ENCODE measurements around the gene ENTPD6.

The ENTPD6 gene

DNA sequence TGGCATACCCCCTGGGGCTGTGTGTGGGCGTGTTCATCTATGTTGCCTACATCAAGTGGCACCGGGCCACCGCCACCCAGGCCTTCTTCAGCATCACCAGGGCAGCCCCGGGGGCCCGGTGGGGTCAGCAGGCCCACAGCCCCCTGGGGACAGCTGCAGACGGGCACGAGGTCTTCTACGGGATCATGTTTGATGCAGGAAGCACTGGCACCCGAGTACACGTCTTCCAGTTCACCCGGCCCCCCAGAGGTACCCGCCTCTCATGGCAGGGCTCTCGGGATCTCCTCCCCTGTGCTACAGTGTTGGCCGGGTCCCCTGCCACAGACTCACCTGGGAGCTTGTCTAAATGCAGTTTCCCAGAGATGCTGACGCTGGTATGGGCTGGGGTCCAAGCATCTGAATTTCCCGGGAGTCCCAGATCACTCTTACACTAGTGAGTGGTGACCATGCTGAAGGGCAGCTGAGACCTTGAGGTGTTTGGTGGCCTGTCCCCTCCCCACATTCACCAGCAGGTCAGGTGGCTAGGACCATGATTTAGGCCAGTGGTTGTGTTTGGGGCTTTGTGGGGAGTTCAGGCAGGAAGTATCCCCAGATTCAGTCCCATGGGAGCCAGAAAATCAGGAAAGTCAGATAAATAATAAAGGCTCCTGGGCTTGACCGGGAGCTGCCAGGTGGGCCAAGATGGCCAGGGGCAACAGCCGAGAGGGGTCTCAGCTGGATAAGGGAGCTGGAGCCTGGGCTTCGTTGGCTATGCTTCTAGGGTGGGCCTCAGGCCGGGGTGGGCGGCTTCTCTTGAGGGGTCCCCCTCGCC lies 11.8 kb downstream of the ENTPD6 start:
- Histone ChIP-seq H3K27me3 (ENCODE audit: insufficient read depth, low read depth, severe bottlenecking) (no peaks in the 10 kb centered on the region), H3K36me3 (peaks cover 32% of the 10 kb centered on the region), H3K4me3 (ENCODE audit: low read depth, low read length) (no peak overlapping the region), H3K27ac (no peak overlapping the region), H3K9me3 (ENCODE audit: severe bottlenecking) (no peaks in the 10 kb centered on the region)
- TF ChIP-seq, protein P1, sequence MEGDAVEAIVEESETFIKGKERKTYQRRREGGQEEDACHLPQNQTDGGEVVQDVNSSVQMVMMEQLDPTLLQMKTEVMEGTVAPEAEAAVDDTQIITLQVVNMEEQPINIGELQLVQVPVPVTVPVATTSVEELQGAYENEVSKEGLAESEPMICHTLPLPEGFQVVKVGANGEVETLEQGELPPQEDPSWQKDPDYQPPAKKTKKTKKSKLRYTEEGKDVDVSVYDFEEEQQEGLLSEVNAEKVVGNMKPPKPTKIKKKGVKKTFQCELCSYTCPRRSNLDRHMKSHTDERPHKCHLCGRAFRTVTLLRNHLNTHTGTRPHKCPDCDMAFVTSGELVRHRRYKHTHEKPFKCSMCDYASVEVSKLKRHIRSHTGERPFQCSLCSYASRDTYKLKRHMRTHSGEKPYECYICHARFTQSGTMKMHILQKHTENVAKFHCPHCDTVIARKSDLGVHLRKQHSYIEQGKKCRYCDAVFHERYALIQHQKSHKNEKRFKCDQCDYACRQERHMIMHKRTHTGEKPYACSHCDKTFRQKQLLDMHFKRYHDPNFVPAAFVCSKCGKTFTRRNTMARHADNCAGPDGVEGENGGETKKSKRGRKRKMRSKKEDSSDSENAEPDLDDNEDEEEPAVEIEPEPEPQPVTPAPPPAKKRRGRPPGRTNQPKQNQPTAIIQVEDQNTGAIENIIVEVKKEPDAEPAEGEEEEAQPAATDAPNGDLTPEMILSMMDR (IDR thresholded peaks at IDR 0.05; ENCODE audit: low read depth, low read length) = no peak
- no peak for DNase-seq

DNA sequence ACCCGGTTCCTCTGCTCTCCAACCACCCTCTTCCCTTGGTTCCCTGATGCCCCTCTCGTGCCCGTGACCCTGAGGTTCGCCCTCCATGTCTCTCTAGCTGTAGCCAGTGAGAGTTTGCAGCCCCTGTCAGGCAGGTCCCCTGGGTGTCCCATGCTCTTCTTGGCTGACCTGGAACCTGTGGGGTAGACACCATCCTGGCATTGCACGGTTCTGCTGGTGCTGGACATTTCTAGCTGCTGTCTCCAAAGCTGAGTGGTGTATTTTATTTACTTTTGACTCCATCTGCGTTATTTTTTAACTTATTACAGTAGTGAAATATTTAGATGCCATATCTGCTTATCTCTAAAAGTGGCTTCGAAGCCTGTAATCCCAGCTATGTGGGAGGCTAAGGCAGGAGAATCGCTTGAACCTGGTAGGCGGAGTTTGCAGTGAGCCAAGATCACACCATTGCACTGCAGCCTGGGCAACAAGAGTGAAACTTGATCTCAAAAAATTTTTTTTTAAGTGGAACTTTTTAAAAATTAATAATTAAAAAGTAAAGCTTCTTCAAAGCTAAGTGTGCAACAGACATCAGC lies 12.5 kb downstream of the ENTPD6 start:
- Histone ChIP-seq H3K36me3 (peaks cover 30% of the 10 kb centered on the region), H3K27me3 (ENCODE audit: insufficient read depth, low read depth, severe bottlenecking) (no peaks in the 10 kb centered on the region), H3K9me3 (ENCODE audit: severe bottlenecking) (no peaks in the 10 kb centered on the region), H3K4me3 (ENCODE audit: low read depth, low read length) (no peak overlapping the region), H3K27ac (no peak overlapping the region)
- TF ChIP-seq, protein P1 (IDR thresholded peaks at IDR 0.05; ENCODE audit: low read depth, low read length) = no peak
- no peak for DNase-seq

DNA sequence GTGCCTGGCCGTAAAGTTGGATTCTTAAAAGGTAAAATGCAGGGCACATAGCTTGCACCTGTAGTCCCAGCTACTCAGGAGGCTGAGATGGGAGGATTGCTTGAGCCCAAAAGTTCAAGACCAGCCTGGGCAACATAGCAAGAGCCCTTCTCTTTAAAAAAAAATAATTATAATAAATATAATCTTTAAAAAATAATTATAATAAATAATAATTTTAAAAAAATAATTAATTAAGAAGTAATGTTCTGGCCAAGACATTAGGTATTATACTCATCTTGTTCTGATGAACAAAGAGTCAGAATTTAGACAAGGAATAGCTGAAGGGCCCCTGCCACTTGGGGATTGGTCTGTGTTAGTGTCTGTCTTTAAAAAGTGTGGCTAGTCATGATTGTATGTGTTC lies 13.9 kb downstream of the ENTPD6 start:
- peaks cover 39% of the 10 kb centered on the region for H3K36me3 ChIP-seq

DNA sequence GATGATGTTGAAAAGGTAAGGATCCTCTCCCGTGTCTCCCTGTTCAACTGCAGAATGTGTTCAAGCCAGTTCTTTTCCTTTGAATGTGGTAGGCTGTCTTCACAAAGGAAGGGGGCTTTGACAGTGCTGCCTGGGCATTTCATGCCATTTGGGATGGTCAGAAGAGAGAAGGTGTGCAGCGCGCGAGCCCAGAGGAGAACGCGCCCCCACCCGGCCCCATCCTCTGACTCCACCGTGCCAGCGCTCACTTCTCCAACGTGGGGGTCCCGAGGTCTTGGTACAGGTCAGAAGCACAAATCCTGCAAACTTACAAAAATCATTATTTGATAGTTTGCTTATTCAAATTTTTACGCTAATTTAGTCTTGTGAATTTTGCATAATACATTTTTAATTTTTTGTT lies 14.4 kb downstream of the ENTPD6 start:
- Histone ChIP-seq H3K27ac (no peak overlapping the region), H3K36me3 (peaks cover 43% of the 10 kb centered on the region), H3K9me3 (ENCODE audit: severe bottlenecking) (no peaks in the 10 kb centered on the region), H3K27me3 (ENCODE audit: insufficient read depth, low read depth, severe bottlenecking) (no peaks in the 10 kb centered on the region), H3K4me3 (ENCODE audit: low read depth, low read length) (no peak overlapping the region)
- TF ChIP-seq, protein P1 (IDR thresholded peaks at IDR 0.05; ENCODE audit: low read depth, low read length) = no peak
- DNase-seq = no peak

More for the DNA sequence above, 13.9 kb downstream of the ENTPD6 start:
- H3K9me3 ChIP-seq (ENCODE audit: severe bottlenecking) = no peaks in the 10 kb centered on the region
- TF ChIP-seq, protein P1 (IDR thresholded peaks at IDR 0.05; ENCODE audit: low read depth, low read length) = no peak
- DNase-seq = no peak
- no peak overlapping the region for H3K4me3 ChIP-seq (ENCODE audit: low read depth, low read length)
- no peaks in the 10 kb centered on the region for H3K27me3 ChIP-seq (ENCODE audit: insufficient read depth, low read depth, severe bottlenecking)
- no peak overlapping the region for H3K27ac ChIP-seq

DNA sequence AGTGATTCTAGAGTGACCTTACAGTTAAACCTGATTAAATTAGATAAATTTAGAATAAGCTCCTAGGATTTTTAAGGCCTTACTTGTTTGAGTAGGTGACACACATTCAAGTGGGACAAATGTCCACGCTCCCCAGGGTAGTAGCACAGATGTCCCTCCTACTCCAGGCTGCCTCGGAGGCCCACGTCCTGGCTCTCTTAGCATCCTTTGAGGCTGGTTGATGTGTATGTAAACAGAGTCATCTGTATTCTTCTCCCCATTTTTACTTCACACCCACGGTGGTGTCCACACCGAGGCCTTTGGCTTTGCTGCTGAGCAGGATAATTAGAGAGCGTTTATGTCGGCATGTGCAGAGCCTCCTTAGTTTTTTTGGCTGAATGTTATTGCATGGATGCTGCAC lies 15.8 kb downstream of the ENTPD6 start:
- H3K4me3 ChIP-seq (ENCODE audit: low read depth, low read length) = no peak overlapping the region
- peaks cover 56% of the 10 kb centered on the region for H3K36me3 ChIP-seq
- TF ChIP-seq, protein P1 (IDR thresholded peaks at IDR 0.05; ENCODE audit: low read depth, low read length) = no peak
- no peak overlapping the region for H3K27ac ChIP-seq
- H3K27me3 ChIP-seq (ENCODE audit: insufficient read depth, low read depth, severe bottlenecking) = no peaks in the 10 kb centered on the region
- H3K9me3 ChIP-seq (ENCODE audit: severe bottlenecking) = no peaks in the 10 kb centered on the region
- no peak for DNase-seq

All from WERI-Rb-1 (cell line).